HCT116 (cell line): ENCODE measurements around the gene MSI2. TPM values are rescaled to one million over a fixed set of nuclear protein-coding genes. Genes with fewer than 3 reads are reported as not detected.

Experiments used
- ATAC-seq: fragments of 200-7000 bp; cut with Tn5 transposase; 2 replicates; pipeline ENCODE4 v1.9.1; 2020; ENCODE audit warnings: mild to moderate bottlenecking, moderate library complexity
- BruUV-seq: library from RNA; stranded (reverse); fragments of 400-500 nt; replicated peaks from 2 replicates; lab custom pipeline; 2021; lab: Mats Ljungman, UMichigan
- CTCF ChIA-PET: fragments of 300-600 bp; sonication (Branson Sonifier 250); formaldehyde crosslinking; loops from one replicate; lab custom pipeline; 2021; ENCODE audit warnings: antibody characterized with exemption; lab: Charles Lee
- POLR2A ChIA-PET: fragments of 300-600, 350-600 bp; sonication (Branson Sonifier 250); formaldehyde crosslinking; loops from one replicate; lab custom pipeline; 2021; ENCODE audit warnings: antibody characterized with exemption; lab: Charles Lee
- RAD21 ChIA-PET, 2 experiments: fragments of 300-600 bp; sonication (Branson Sonifier 250); formaldehyde crosslinking; loops; one replicate each; lab custom pipeline; 2023; ENCODE audit warnings: low total read pairs in 2 of 2; ENCODE audit not compliant: uncharacterized antibody in 2 of 2, unreplicated experiment in 2 of 2, low non-redundant PET in 1 of 2; lab: Charles Lee
- DNase-seq: peaks from one replicate; pipeline ENCODE4 v3.0.0-alpha.2; 2010; ENCODE audit warnings: low read depth, low spot score
- H2AFZ ChIP-seq: fragments of 200-600 bp; shearing (Covaris generic), sonication (generic); 2 replicates; pipeline ENCODE4 v1.6.1; 2017; ENCODE audit warnings: low read depth, mixed run types, mixed read lengths, antibody characterized with exemption, low read length; ENCODE audit not compliant: poor library complexity, severe bottlenecking
- H3K27ac ChIP-seq: 2 replicates; pipeline ENCODE4 v1.5.1; 2012; ENCODE audit warnings: low read depth, low read length
- H3K27me3 ChIP-seq: fragments of 200-600 bp; sonication (generic); 2 replicates; pipeline ENCODE4 v1.6.1; 2016; ENCODE audit warnings: mixed run types, low read length, mixed read lengths; ENCODE audit not compliant: insufficient read depth
- H3K36me3 ChIP-seq, 2 experiments: fragments of 200-500 bp in 1 of 2; fragments of 200-600 bp in 1 of 2; sonication (Bioruptor generic) in 1 of 2; sonication (generic) in 1 of 2; 2 replicates each; pipeline versions ENCODE4 v1.5.1 to v1.6.1; 2014 to 2016; ENCODE audit warnings: low read length in 2 of 2, inconsistent platforms in 1 of 2, mixed read lengths in 1 of 2, mixed run types in 1 of 2; ENCODE audit not compliant: insufficient read depth in 2 of 2, control insufficient read depth in 1 of 2
- H3K4me1 ChIP-seq, 2 experiments: fragments of 200-600 bp in 1 of 2; sonication (generic) in 1 of 2; 2 replicates each; pipeline versions ENCODE4 v1.5.1 to v1.6.1; 2012 to 2017; ENCODE audit warnings: low read length in 2 of 2, inconsistent platforms in 1 of 2, mild to moderate bottlenecking in 1 of 2, mixed read lengths in 1 of 2, mixed run types in 1 of 2, moderate library complexity in 1 of 2; ENCODE audit not compliant: insufficient read depth in 2 of 2, control insufficient read depth in 1 of 2
- H3K4me2 ChIP-seq: fragments of 200-600 bp; sonication (generic); 2 replicates; pipeline ENCODE4 v1.6.1; 2017; ENCODE audit warnings: mixed run types, low read length, mixed read lengths
- H3K4me3 ChIP-seq, 2 experiments: fragments of 200-600 bp in 1 of 2; sonication (generic) in 1 of 2; replicated peaks in 1 of 2; 2 replicates each; pipeline ENCODE4 v1.5.1; 2011 to 2016; ENCODE audit warnings: low read length in 2 of 2, control low read depth in 1 of 2, low read depth in 1 of 2, mild to moderate bottlenecking in 1 of 2, mixed read lengths in 1 of 2, mixed run types in 1 of 2
- H3K79me2 ChIP-seq: fragments of 200-600 bp; sonication (generic); 2 replicates; pipeline ENCODE4 v1.6.1; 2017; ENCODE audit warnings: mild to moderate bottlenecking, mixed run types, low read length, moderate library complexity, mixed read lengths; ENCODE audit not compliant: insufficient read depth
- H3K9ac ChIP-seq: fragments of 200-600 bp; sonication (generic); 2 replicates; pipeline ENCODE4 v1.6.1; 2016; ENCODE audit warnings: low read length, mixed read lengths
- H3K9me2 ChIP-seq: fragments of 200-600 bp; sonication (generic), shearing (Covaris generic); 2 replicates; pipeline ENCODE4 v1.6.1; 2017; ENCODE audit warnings: mixed run types, mild to moderate bottlenecking, moderate library complexity; ENCODE audit not compliant: insufficient read depth
- H3K9me3 ChIP-seq, 2 experiments: fragments of 200-500 bp in 1 of 2; fragments of 200-600 bp in 1 of 2; sonication (Bioruptor generic) in 1 of 2; sonication (generic) in 1 of 2; 2 replicates each; pipeline ENCODE4 v1.6.1; 2014 to 2017; ENCODE audit warnings: low read length in 2 of 2, mixed read lengths in 2 of 2, inconsistent platforms in 1 of 2, low read depth in 1 of 2, mild to moderate bottlenecking in 1 of 2, mixed run types in 1 of 2, moderate library complexity in 1 of 2; ENCODE audit not compliant: control insufficient read depth in 1 of 2, insufficient read depth in 1 of 2
- H4K20me1 ChIP-seq: fragments of 200-600 bp; sonication (generic), shearing (Covaris generic); 2 replicates; pipeline ENCODE4 v1.6.1; 2017; ENCODE audit warnings: mixed run types, mild to moderate bottlenecking, moderate library complexity; ENCODE audit not compliant: insufficient read depth
- ATF3 ChIP-seq: IDR thresholded peaks from 2 replicates; pipeline ENCODE4 v1.6.1; 2012
- CEBPB ChIP-seq: IDR thresholded peaks from 2 replicates; pipeline ENCODE4 v1.6.1; 2012; ENCODE audit warnings: low read depth
- CTCF ChIP-seq, 3 experiments: fragments of 200-600 bp in 1 of 3; sonication (generic) in 1 of 3; IDR thresholded peaks in 2 of 3; conservative IDR thresholded peaks in 1 of 3; 2 replicates each; pipeline ENCODE4 v1.5.1; 2012 to 2017; ENCODE audit warnings: low read depth in 2 of 3, low read length in 2 of 3, antibody characterized with exemption in 1 of 3, borderline replicate concordance in 1 of 3, control low read depth in 1 of 3, mild to moderate bottlenecking in 1 of 3, mixed read lengths in 1 of 3, mixed run types in 1 of 3, moderate library complexity in 1 of 3; ENCODE audit not compliant: insufficient read depth in 1 of 3
- EGR1 ChIP-seq: IDR thresholded peaks from 2 replicates; pipeline ENCODE4 v1.6.1; 2012; ENCODE audit warnings: low read depth
- ELF1 ChIP-seq: IDR thresholded peaks from 2 replicates; pipeline ENCODE4 v1.6.1; 2012; ENCODE audit warnings: low read depth, borderline replicate concordance
- EZH2 ChIP-seq: fragments of 200-600 bp; sonication (generic); IDR thresholded peaks from 2 replicates; pipeline ENCODE4 v1.6.1; 2017; ENCODE audit warnings: antibody characterized with exemption, mixed run types
- FOSL1 ChIP-seq: IDR thresholded peaks from 2 replicates; pipeline ENCODE4 v1.6.1; 2012; ENCODE audit warnings: low read depth
- JUND ChIP-seq: IDR thresholded peaks from 2 replicates; pipeline ENCODE4 v1.6.1; 2012
- POLR2A ChIP-seq: IDR thresholded peaks from 2 replicates; pipeline ENCODE4 v1.7.0; 2011; ENCODE audit warnings: borderline replicate concordance; ENCODE audit not compliant: insufficient read depth, insufficient read length; ENCODE audit errors: extremely low read depth
- RAD21 ChIP-seq: IDR thresholded peaks from 2 replicates; pipeline ENCODE4 v1.6.1; 2012; ENCODE audit warnings: low read depth, mild to moderate bottlenecking
- REST ChIP-seq: IDR thresholded peaks from 2 replicates; pipeline ENCODE4 v1.6.1; 2012; ENCODE audit warnings: low read depth
- SP1 ChIP-seq: IDR thresholded peaks from 2 replicates; pipeline ENCODE4 v1.6.1; 2012; ENCODE audit warnings: low read depth
- YY1 ChIP-seq: IDR thresholded peaks from 2 replicates; pipeline ENCODE4 v1.6.1; 2011; ENCODE audit warnings: low read length, low read depth, moderate library complexity, mild to moderate bottlenecking; ENCODE audit not compliant: insufficient replicate concordance; ENCODE audit errors: extremely low read depth
- ZBTB33 ChIP-seq: IDR thresholded peaks from 2 replicates; pipeline ENCODE4 v1.6.1; 2011; ENCODE audit warnings: mild to moderate bottlenecking, low read length, moderate library complexity; ENCODE audit not compliant: insufficient replicate concordance; ENCODE audit errors: extremely low read depth
- ZFX ChIP-seq: fragments of 450-650 bp; IDR thresholded peaks from 2 replicates; pipeline ENCODE4 v1.6.1; 2017
- ZNF274 ChIP-seq: fragments of 200-500 bp; sonication (Bioruptor generic); IDR thresholded peaks from 2 replicates; pipeline ENCODE4 v1.6.1; 2014; ENCODE audit warnings: mild to moderate bottlenecking, low read depth, low read length, inconsistent platforms
- intact Hi-C: fragments of 100-400 bp; cut with micrococcal nuclease; formaldehyde crosslinking; loops from 2 replicates; pipeline ENCODE4 v1.10.0; 2022
- total RNA-seq: library from RNA; stranded (reverse); gene quantifications from one replicate; pipeline ENCODE4 v1.2.1, GENCODE V29; 2021; ENCODE audit not compliant: unreplicated experiment

MSI2 gene
- total RNA-seq, 1 experiment from 2014 or later = 137 TPM

- Histone ChIP-seq H3K4me3 (no peak overlapping the region), H3K79me2 (no peaks in the 10 kb centered on the region), H3K9me2 (no peaks in the 10 kb centered on the region), H2AFZ (no peak overlapping the region), H3K9ac (no peak overlapping the region), H3K27ac (no peak overlapping the region), H4K20me1 (no peaks in the 10 kb centered on the region), H3K27me3 (no peaks in the 10 kb centered on the region), H3K4me2 (no peak overlapping the region), H3K4me1 (peaks cover 7 to 28% of the 10 kb centered on the region in 2 experiments), H3K9me3 (no peaks in the 10 kb centered on the region), H3K36me3 (no peaks in the 10 kb centered on the region)
- POLR2A ChIA-PET = no interaction called here
- ATAC-seq = no peak
- intact Hi-C loops = no loop called here
- CTCF ChIA-PET = interaction anchor here (1.7 kb wide), 1 partner anchor 35 kb away, joined by 4 read pairs; no protein-coding TSS in a partner anchor
- no TSS peak for BruUV-seq
- no peak for TF ChIP-seq FOSL1
- no peak for TF ChIP-seq REST
- no peak for TF ChIP-seq ZNF274
- TF ChIP-seq ZFX = no peak
- TF ChIP-seq SP1 = no peak
- no peak for TF ChIP-seq RAD21
- TF ChIP-seq ELF1 = no peak
- no peak for TF ChIP-seq JUND
- no peak for TF ChIP-seq ZBTB33
- TF ChIP-seq ATF3 = no peak
- no peak for TF ChIP-seq CTCF (IDR thresholded peaks at IDR 0.05 in 2 of 3, conservative IDR thresholded peaks at IDR 0.05 in 1 of 3; ENCODE audit: borderline replicate concordance in 1 of 3, insufficient read depth in 1 of 3, low read depth in 2 of 3, low read length in 2 of 3)
- no peak for TF ChIP-seq POLR2A
- no peak for TF ChIP-seq YY1
- no peak for TF ChIP-seq EZH2
- no peak for TF ChIP-seq EGR1
- no peak for TF ChIP-seq CEBPB
- RAD21 ChIA-PET = no interaction called here
- DNase-seq = no peak
These were observed 48.9 kb upstream of the MSI2 start for GRCh38 chr17:57207396-57207795.
